Measurements from ENCODE around the gene SLC35F3.

DNA sequence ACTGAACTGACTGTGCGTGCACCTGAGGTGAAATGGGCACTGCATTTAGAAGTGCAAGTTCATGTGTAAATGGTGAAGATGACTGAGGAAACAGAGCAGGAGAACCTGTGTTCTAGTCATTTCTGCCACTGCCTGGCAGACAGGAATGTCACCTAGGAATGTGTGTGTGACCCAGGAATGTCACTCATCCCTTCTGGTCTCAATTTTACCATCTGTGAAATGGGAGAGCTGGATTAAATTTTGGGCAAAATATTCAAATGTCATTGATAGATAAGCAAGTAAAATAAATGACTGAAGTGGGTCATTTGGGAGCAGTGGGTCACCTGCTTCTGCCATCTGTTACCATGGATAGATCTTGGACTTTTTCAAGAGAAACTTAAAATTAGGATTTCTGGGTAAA lies 42.2 kb downstream of the SLC35F3 start:
- TF ChIP-seq, protein P1, sequence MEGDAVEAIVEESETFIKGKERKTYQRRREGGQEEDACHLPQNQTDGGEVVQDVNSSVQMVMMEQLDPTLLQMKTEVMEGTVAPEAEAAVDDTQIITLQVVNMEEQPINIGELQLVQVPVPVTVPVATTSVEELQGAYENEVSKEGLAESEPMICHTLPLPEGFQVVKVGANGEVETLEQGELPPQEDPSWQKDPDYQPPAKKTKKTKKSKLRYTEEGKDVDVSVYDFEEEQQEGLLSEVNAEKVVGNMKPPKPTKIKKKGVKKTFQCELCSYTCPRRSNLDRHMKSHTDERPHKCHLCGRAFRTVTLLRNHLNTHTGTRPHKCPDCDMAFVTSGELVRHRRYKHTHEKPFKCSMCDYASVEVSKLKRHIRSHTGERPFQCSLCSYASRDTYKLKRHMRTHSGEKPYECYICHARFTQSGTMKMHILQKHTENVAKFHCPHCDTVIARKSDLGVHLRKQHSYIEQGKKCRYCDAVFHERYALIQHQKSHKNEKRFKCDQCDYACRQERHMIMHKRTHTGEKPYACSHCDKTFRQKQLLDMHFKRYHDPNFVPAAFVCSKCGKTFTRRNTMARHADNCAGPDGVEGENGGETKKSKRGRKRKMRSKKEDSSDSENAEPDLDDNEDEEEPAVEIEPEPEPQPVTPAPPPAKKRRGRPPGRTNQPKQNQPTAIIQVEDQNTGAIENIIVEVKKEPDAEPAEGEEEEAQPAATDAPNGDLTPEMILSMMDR (IDR thresholded peaks at IDR 0.05; ENCODE audit: insufficient read depth, low read depth, low read length): no peak
- TF ChIP-seq EZH2 (IDR thresholded peaks at IDR 0.05; ENCODE audit: insufficient read depth, low read length): no peak

Data from astrocyte (in vitro differentiated cells and primary cell).